ENCODE data around the gene CACNA1C.

GRCh38 chr12:2520722-2521246 is 468.0 kb downstream of the CACNA1C start:
- TF ChIP-seq CTCF (IDR thresholded peaks at IDR 0.05), result no peak
- TF ChIP-seq EZH2 (IDR thresholded peaks at IDR 0.05; ENCODE audit: borderline replicate concordance, insufficient read depth, low read depth, low read length, poor library complexity, severe bottlenecking), result no peak

Measured in B cell (primary cell).